GM18951 (cell line): ENCODE results near the gene PTBP3.

ENCODE experiments used
- POLR2A ChIP-seq: IDR thresholded peaks from 4 replicates; pipeline ENCODE4 v1.6.1; 2011; ENCODE audit warnings: mild to moderate bottlenecking; ENCODE audit not compliant: insufficient read length, insufficient read depth; ENCODE audit errors: extremely low read depth
- in situ Hi-C: fragments of 300-500 bp; cut with MboI; formaldehyde crosslinking; loops from one replicate; pipeline ENCODE4 v1.12.0; 2022; ENCODE audit warnings: low sequenced_read_pairs, mixed read lengths, inconsistent platforms; ENCODE audit not compliant: unreplicated experiment

PTBP3 gene

DNA sequence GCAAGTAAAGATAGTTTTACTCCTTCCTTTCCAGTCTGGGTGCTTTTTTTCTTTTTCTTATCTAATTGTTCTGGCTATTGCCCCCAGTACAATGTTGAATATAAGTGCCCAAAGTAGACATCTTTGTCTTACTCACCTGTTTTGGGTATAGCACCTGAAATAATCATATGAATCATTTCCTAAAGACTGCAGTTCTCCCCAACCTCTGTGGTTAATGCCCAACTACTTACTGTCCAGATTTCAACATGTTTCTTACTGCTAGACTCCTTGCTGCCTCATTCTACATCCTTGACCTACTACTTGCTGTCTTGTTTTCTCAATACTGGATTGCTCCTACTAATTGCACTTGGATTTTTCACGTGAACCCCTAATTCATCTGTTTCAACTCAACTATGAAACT is 37.6 kb upstream of the PTBP3 start:
- TF ChIP-seq POLR2A, result no peak
- in situ Hi-C loops, result no loop called here

DNA sequence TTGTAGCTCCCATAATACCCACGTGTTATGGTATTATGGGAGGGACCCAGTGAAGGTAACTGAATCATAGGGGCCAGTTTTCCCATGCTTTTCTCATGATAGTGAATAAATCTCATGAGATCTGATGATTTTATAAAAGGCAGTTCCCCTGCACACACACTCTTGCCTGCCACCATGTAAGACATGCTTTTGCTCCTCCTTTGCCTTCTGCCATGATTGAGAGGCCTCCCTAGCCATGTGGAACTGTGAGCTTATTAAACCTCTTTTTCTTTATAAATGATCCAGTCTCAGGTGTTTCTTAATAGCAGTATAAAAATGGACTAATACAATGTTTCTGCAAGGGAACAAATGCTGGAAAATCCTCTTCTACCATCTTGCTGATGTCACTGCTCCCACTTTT is 36.4 kb upstream of the PTBP3 start:
- in situ Hi-C loops, result loop anchor here (10.0 kb wide), 1 partner anchor 605 kb away; no protein-coding TSS in a partner anchor
- no peak for TF ChIP-seq POLR2A

DNA sequence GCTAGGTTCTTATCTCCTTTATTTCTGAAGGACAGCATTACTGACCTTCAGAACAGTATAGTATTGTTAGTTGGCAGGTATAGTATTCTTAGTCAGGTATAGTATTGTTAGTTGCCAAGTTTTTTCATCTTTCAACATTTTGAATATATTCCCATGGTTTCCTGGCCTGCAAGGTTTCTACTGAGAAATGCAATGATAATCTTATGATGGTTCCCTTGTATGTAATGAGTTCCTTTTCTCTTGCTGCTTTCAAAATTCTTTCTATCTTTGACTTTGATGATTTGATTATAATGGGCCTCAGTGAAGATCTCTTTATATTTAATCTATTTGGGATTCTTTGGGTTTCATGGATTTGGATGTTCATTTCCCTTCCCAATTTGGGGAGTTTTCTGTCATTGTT is 34.0 kb upstream of the PTBP3 start:
- TF ChIP-seq POLR2A, result no peak
- in situ Hi-C loops, result loop anchor here (10.0 kb wide), 1 partner anchor 603 kb away; no protein-coding TSS in a partner anchor

DNA sequence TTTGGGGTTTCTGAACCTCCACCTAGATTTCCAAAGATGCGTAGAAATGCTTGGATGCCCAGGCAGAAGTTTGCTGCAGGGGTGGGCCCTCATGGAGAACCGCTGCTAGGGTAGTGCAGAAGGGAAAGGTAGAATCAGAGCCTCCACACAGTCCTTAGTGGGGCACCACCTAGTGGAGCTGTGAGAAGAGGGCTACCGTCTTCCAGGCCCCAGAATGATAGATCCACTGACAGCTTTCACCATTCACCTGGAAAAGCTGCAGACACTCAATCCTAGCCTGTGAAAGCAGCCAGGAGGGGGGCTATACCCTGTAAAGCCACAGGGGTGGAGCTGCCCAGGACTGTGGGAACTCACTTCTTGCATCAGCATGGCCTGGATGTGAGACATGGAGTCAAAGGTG is 33.2 kb upstream of the PTBP3 start:
- in situ Hi-C loops, result loop anchor here (10.0 kb wide), 1 partner anchor 602 kb away; no protein-coding TSS in a partner anchor
- TF ChIP-seq POLR2A, result no peak

DNA sequence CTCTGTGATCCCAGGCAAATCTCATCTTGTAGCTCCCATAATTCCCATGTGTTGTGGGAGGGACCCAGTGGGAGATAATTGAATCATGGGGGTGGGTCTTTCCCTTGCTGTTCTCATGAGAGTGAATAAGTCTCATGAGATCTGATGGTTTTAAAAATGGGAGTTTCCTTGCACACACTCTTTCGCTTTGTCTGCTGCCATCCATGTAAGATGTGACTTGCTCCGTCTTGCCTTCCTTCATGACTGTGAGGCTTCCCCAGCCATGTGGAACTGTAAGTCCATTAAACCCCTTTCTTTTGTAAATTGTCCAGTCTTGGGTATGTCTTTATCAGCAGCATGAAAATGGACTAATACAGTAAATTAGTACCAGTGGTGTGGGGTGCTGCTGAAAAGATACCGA is 31.8 kb upstream of the PTBP3 start:
- in situ Hi-C loops, result loop anchor here (10.0 kb wide), 1 partner anchor 600 kb away; no protein-coding TSS in a partner anchor

DNA sequence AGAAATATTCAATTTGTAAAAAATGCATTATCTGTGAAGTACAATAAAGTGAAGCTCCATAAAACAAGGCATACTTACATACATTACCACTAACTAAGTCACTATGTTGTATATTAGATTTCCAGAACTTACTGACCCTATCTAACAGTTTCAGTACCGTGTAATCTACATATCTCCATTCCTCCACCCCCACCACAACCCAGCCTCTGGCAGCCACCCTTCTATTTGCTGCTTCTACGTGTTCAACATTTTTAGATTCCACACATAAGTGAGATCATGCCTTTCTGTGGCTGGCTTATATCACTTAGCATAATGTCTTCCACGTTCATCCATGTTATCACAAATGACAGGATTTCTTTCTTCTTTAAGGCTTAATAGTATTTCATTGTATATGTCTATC is 31.3 kb upstream of the PTBP3 start:
- in situ Hi-C loops, result loop anchor here (5.0 to 10.0 kb wide), 2 partner anchors 272 to 600 kb away; no protein-coding TSS in a partner anchor

DNA sequence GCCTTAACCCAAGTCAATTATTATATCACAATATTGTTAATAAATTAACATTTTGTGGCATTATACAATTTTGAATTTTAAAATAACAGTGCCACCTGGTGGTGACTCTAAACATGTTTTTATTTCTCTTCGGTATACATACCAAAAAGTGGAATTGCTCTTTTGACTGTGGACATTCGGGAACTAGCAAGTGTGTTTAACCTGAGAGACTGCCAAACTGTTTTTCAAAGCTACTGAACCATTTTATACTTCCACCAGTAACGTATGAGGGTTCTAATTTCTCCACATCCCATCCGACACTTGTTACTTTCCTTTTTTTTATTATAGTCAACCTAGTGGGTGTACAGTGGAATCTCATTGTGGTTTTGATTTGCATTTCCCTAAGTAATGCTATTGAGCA is 28.2 kb upstream of the PTBP3 start:
- TF ChIP-seq POLR2A, result no peak
- in situ Hi-C loops, result loop anchor here (5.0 to 10.0 kb wide), 2 partner anchors 269 to 597 kb away; no protein-coding TSS in a partner anchor

More for the DNA sequence above, 31.3 kb upstream of the PTBP3 start:
- TF ChIP-seq POLR2A, result no peak

DNA sequence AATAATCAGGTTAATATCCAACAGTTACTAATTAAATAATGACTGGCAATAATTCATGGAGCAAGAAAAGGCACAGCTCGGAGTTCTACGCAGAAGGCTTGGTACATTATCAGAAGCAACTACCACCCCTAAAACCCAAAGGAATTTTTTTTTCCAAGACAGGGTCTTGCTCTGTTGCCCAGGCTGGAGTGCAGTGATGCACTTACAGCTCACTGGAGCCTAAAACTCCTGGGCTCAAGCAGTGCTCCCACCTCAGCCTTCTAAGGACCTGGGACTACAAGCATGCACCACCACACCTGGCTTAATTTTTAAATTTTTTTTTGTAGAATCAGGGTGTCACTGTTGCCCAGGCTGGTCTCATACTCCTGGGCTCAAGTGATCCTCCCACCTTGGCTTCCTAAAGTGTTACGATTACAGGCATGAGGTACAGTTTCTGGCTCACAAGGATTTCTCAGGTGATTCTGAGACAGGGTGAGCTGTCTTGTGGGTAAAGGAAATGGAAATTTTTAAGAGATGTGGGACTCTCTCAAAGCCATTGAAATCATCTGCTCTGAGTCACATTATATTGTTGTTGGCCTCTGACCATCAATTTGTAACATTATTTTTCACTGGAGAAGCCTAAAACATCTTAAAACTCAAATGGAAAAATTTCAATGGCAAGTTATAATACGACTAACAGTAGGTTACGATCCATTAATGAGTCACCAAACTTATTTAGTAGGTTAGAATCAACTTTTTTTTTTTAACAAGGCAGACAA is 26.8 kb upstream of the PTBP3 start:
- TF ChIP-seq POLR2A, result no peak
- in situ Hi-C loops, result loop anchor here (5.0 to 10.0 kb wide), 2 partner anchors 268 to 595 kb away; no protein-coding TSS in a partner anchor

DNA sequence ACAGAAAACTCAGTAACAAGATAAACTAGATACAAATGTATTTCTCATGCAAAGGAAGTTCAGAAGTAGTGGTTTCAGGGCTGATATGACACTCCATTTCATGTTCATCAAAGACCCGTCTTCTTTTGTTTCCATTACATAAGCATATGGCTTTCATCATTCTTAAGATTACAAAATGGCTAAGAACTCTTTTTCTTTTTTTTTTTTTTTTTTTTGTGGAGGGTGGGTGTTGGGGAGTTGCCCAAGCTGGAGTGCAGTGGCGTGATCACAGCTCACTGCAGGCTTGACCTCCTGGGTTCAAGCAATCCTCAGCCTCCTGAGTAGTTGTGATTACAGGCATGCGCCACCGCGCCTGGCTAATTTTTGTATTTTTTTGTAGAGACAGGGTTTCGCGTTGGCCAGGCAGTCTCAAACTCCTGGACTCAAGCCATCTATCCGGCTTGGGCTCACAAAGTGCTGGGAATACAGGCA is 22.0 kb upstream of the PTBP3 start:
- in situ Hi-C loops, result no loop called here

DNA sequence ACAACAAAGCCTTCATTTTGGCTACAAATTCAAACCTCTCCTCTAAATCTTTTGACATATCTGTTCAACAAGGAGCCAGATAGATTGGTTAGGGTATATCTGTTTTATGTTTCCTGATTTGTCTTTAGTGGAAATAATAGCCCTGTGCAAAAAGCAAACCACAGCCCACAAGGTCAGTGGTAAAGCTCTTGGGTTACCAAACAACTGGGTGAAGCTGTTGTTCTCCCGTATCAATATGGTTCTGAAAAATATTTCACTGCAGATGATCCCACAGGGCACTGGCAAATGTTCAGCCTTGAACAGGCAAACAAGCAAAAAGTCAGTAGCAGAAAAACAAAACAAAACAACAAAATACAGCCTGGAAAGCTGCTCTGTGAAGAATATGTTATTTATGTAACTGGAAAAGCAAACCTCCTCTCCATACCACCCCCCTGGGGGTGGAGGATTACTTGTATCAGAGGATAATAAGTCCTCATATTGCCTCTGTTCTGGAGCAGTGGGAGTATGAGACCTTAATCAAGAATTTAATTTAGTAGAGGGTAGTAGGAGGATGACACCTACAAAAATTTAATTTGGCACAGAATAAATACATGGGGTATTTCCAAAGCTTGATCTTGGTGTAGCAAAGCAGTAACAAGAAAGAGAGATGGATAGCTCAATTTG is 20.8 kb upstream of the PTBP3 start:
- no peak for TF ChIP-seq POLR2A
- in situ Hi-C loops, result no loop called here

More for the DNA sequence above, 22.0 kb upstream of the PTBP3 start:
- no peak for TF ChIP-seq POLR2A

DNA sequence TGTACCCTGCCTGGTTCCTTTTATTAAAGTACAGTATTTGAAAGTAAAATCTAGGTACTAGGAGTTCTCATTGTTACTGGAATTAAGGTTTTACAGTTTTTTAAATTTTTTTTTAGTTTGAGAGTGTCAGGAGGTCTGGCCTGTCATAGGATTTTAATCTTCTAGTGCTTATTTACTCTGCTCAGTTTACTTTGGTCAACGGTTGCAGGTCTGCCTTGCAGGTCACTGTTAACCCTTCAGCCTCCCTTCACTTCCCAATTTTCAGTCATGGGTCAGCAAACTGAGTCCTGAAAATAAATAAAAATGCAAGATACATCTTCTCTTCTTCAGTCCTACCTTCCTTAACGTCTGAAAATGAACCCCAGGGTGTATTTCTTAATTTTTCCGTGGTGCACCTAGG is 18.8 kb upstream of the PTBP3 start:
- in situ Hi-C loops, result no loop called here

DNA sequence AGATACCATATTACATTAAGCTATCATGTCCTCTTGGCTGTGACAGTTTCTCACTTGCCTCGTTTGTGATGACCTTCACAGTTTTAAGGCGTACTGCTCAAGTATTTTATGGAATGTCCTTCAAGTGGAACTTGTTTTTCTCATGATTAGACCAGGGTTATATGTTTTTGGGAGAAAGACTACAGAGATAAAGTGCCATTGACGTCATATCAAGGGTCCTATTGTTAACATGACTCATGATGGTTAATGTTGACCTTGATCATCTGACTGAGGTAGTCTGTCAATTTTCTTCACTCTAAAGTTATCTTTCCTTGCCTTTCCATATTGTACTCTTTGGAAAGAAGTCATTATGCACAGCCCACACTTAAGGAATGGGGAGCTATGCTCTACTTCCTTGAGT is 17.8 kb upstream of the PTBP3 start:
- TF ChIP-seq POLR2A, result no peak

More for the DNA sequence above, 18.8 kb upstream of the PTBP3 start:
- TF ChIP-seq POLR2A, result no peak

DNA sequence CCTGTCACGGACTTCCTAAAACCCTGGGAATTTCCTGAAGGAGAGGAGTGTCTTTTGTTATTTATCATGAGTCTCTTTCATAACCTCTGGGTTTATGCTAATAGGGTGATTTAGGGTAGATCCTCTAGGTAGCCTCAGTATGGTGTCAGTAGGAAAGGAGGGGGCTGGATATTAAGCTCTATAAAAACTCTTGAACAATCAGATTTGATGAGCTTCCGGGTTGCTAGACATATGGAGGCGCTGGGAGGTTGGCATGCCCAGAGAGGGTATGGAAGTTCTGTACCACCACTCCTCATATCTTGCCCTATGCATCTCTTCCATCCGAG is 15.6 kb upstream of the PTBP3 start:
- in situ Hi-C loops, result no loop called here

More for the DNA sequence above, 17.8 kb upstream of the PTBP3 start:
- in situ Hi-C loops, result no loop called here

More for the DNA sequence above, 15.6 kb upstream of the PTBP3 start:
- TF ChIP-seq POLR2A, result no peak
